GM12878 (cell line): ENCODE measurements around the gene ACSF2. TPM values are rescaled to one million over a fixed set of nuclear protein-coding genes. Genes with fewer than 3 reads are reported as not detected.

Source experiments
- ATAC-seq: fragments of 200-7000 bp; cut with Tn5 transposase; 3 replicates; pipeline ENCODE4 v1.9.1; 2020; ENCODE audit warnings: mild to moderate bottlenecking, moderate library complexity
- BruUV-seq: library from RNA; stranded (reverse); fragments of 400-500 nt; replicated peaks from 2 replicates; lab custom pipeline; 2021; lab: Mats Ljungman, UMichigan
- CTCF ChIA-PET: fragments of 300-600 bp; sonication (Branson Sonifier 250); formaldehyde crosslinking; extraction: SDS; loops from one replicate; lab custom pipeline; 2021; ENCODE audit warnings: inconsistent platforms; lab: Yijun Ruan, JAX
- POLR2A ChIA-PET: fragments of 350-600 bp; formaldehyde crosslinking; extraction: SDS; loops from one replicate; lab custom pipeline; 2021; ENCODE audit warnings: inconsistent platforms; lab: Charles Lee
- RAD21 ChIA-PET: fragments of 300-600 bp; sonication (Branson Sonifier 250); formaldehyde crosslinking; loops from one replicate; lab custom pipeline; 2023; ENCODE audit warnings: antibody characterized with exemption; ENCODE audit not compliant: unreplicated experiment; lab: Charles Lee
- SMC1A ChIA-PET: fragments of 300-600 bp; sonication (Branson Sonifier 250); formaldehyde crosslinking; loops from one replicate; lab custom pipeline; 2023; ENCODE audit not compliant: unreplicated experiment, uncharacterized antibody; lab: Charles Lee
- DNase-seq: peaks from one replicate; pipeline ENCODE4 v3.0.0-alpha.2; 2011; ENCODE audit warnings: low read depth, low spot score
- FAIRE-seq: peaks from 3 replicates; lab custom pipeline; 2011; peaks lifted over from hg19 to GRCh38; lab: Jason Lieb, UNC
- H2AFZ ChIP-seq: 2 replicates; pipeline ENCODE4 v1.6.0; 2011; ENCODE audit warnings: low read depth, low read length, control low read depth; ENCODE audit not compliant: control insufficient read depth
- H3K27ac ChIP-seq: 2 replicates; pipeline ENCODE4 v1.5.1; 2011; ENCODE audit warnings: control low read depth; ENCODE audit not compliant: control insufficient read depth, insufficient read depth
- H3K27me3 ChIP-seq, 2 experiments: replicated peaks in 1 of 2; 2 replicates each; pipeline versions ENCODE4 v1.6.0 to v1.6.1; 2011; ENCODE audit warnings: low read length in 1 of 2; ENCODE audit not compliant: control insufficient read depth in 2 of 2, insufficient read depth in 2 of 2
- H3K36me3 ChIP-seq, 2 experiments: 2 replicates each; pipeline ENCODE4 v1.5.1; 2011; ENCODE audit warnings: low read length in 1 of 2; ENCODE audit not compliant: control insufficient read depth in 2 of 2, insufficient read depth in 2 of 2
- H3K4me1 ChIP-seq: 2 replicates; pipeline ENCODE4 v1.6.1; 2011; ENCODE audit warnings: mild to moderate bottlenecking, low read length, moderate library complexity, mixed read lengths; ENCODE audit not compliant: control insufficient read depth, insufficient read depth
- H3K4me2 ChIP-seq: 2 replicates; pipeline ENCODE4 v1.6.0; 2011; ENCODE audit warnings: control low read depth; ENCODE audit not compliant: control insufficient read depth, insufficient read depth
- H3K4me3 ChIP-seq: fragments of 200-600 bp; sonication (generic); 2 replicates; pipeline ENCODE4 v1.5.1; 2016
- H3K79me2 ChIP-seq: 2 replicates; pipeline ENCODE4 v1.6.0; 2011; ENCODE audit warnings: low read length; ENCODE audit not compliant: control insufficient read depth, insufficient read depth
- H3K9ac ChIP-seq: 2 replicates; pipeline ENCODE4 v1.8.0; 2011; ENCODE audit warnings: low read length, control low read depth, mixed read lengths; ENCODE audit not compliant: control insufficient read depth, insufficient read depth
- H3K9me3 ChIP-seq: replicated peaks from 3 replicates; pipeline ENCODE4 v1.5.1; 2011; ENCODE audit warnings: mild to moderate bottlenecking, low read length; ENCODE audit not compliant: control insufficient read depth, insufficient read depth
- H4K20me1 ChIP-seq: 2 replicates; pipeline ENCODE4 v1.6.0; 2011; ENCODE audit not compliant: control insufficient read depth, insufficient read depth
- EED ChIP-seq: sonication (generic); IDR thresholded peaks from 2 replicates; pipeline ENCODE4 v1.6.1; 2016; ENCODE audit warnings: antibody characterized with exemption, low read depth
- IKZF2 ChIP-seq, 2 experiments: fragments of 450-650 bp; IDR thresholded peaks; 2 replicates each; pipeline ENCODE4 v1.6.1; 2017; ENCODE audit warnings: mild to moderate bottlenecking in 2 of 2, moderate library complexity in 2 of 2
- NR2F1 ChIP-seq: fragments of 450-650 bp; conservative IDR thresholded peaks from 2 replicates; pipeline ENCODE4 v1.6.1; 2017; ENCODE audit warnings: mild to moderate bottlenecking
- RELA ChIP-seq: fragments of 450-650 bp; IDR thresholded peaks from 2 replicates; pipeline ENCODE4 v1.8.0; 2014; ENCODE audit warnings: borderline replicate concordance; ENCODE audit not compliant: partially characterized antibody
- SIN3A ChIP-seq: IDR thresholded peaks from 2 replicates; pipeline ENCODE4 v1.6.1; 2012; ENCODE audit warnings: low read depth, low read length, improper control_type of control experiment
- TBL1XR1 ChIP-seq: IDR thresholded peaks from 2 replicates; pipeline ENCODE4 v1.6.1; 2012; ENCODE audit warnings: low read depth, low read length, improper control_type of control experiment
- whole genome bisulfite sequencing: methylation state at CpG from one replicate; pipeline ENCODE4 v1.1.6; 2016; ENCODE audit warnings: low lambda C conversion rate; ENCODE audit not compliant: insufficient replicate concordance, insufficient coverage; ENCODE audit errors: missing lambda C conversion rate; 5-methylcytosine and 5-hydroxymethylcytosine counted together
- in situ Hi-C: fragments of 300-500 bp; cut with MboI; formaldehyde crosslinking; loops from 9 replicates; pipeline ENCODE4 v1.14.3; 2018; ENCODE audit warnings: mixed read lengths
- intact Hi-C: fragments of 100-400 bp; cut with micrococcal nuclease; formaldehyde crosslinking; loops from one replicate; pipeline ENCODE4 v1.14.2; 2022; ENCODE audit not compliant: unreplicated experiment
- polyA plus RNA-seq, 11 experiments: library from polyadenylated mRNA; depleted of rRNA in 4 of 11; unstranded in 6 of 11; stranded (reverse) in 5 of 11; fragments of >200 nt; fragmentation: Nextera tagmentation in 4 of 11; fragmentation: Illumina TruSeq in 1 of 11; extraction: Ambion mirVana in 4 of 11; extraction: Trizol in 1 of 11; gene quantifications; 1 replicate in 1 of 11; 2 replicates in 10 of 11; pipeline versions ENCODE4 v1.2.1 to v1.2.3, GENCODE V29; 2011 to 2016; ENCODE audit warnings: inconsistent platforms in 2 of 11, missing spikeins in 2 of 11, low read depth in 1 of 11
- total RNA-seq, 4 experiments: library from RNA; depleted of rRNA in 3 of 4; stranded (reverse); fragments of >200 nt in 3 of 4; fragmentation: Illumina TruSeq in 1 of 4; extraction: Trizol in 1 of 4; gene quantifications; 2 replicates each; pipeline versions ENCODE4 v1.2.1 to v1.2.3, GENCODE V29; 2013 to 2021
- TF ChIP-seq, protein P1 (sequence below): fragments of 450-650 bp; IDR thresholded peaks from 2 replicates; pipeline ENCODE4 v1.6.1; 2017; ENCODE audit warnings: low read depth, mild to moderate bottlenecking, moderate library complexity

Gene ACSF2
- total and polyA plus RNA-seq, 10 of the 15 experiments (the other 5 are each of a cell fraction or from before 2014, with no cell fraction given) = 7.1 to 32.8 (median 16.8) TPM

- peak overlapping the region; percentile 89 for H2AFZ ChIP-seq
- peak overlapping the region; percentile 73 for H3K9ac ChIP-seq
- H3K4me1 ChIP-seq = peaks cover 23% of the 10 kb centered on the region
- peaks cover 3% of the 10 kb centered on the region; the same call in 1 of the 2 replicates for H3K79me2 ChIP-seq
- H3K4me2 ChIP-seq = peak overlapping the region; percentile 98
- WGBS = 13% methylated on average over 29 of the region's 32 CpGs
- no peaks in the 10 kb centered on the region for H4K20me1 ChIP-seq
- in situ Hi-C loops = no loop called here
- H3K4me3 ChIP-seq = peak overlapping the region; percentile 74
- intact Hi-C loops = no loop called here
- POLR2A ChIA-PET = interaction anchor here (0.6 to 1.4 kb wide), 2 partner anchors 112 to 456 kb away, joined by 3 to 4 read pairs; no protein-coding TSS in a partner anchor
- TF ChIP-seq, protein P1, sequence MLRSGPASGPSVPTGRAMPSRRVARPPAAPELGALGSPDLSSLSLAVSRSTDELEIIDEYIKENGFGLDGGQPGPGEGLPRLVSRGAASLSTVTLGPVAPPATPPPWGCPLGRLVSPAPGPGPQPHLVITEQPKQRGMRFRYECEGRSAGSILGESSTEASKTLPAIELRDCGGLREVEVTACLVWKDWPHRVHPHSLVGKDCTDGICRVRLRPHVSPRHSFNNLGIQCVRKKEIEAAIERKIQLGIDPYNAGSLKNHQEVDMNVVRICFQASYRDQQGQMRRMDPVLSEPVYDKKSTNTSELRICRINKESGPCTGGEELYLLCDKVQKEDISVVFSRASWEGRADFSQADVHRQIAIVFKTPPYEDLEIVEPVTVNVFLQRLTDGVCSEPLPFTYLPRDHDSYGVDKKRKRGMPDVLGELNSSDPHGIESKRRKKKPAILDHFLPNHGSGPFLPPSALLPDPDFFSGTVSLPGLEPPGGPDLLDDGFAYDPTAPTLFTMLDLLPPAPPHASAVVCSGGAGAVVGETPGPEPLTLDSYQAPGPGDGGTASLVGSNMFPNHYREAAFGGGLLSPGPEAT = peak; percentile 27; the same call in 1 of the 2 replicates
- no peak for TF ChIP-seq TBL1XR1
- TF ChIP-seq IKZF2 (IDR thresholded peaks at IDR 0.05) = peak in 1 of 2 experiments; percentile 31; a peak in 1 of 4 replicates
- peak; percentile 35 for TF ChIP-seq RELA
- TF ChIP-seq SIN3A = peak; percentile 19; the same call in 1 of the 2 replicates
- TF ChIP-seq NR2F1 = 0 out of 2 replicates have a peak, but pooled peaks have one; percentile 2
- TF ChIP-seq EED = no peak; the same call in 1 of the 2 replicates
- H3K27ac ChIP-seq = peak overlapping the region; percentile 58
- DNase-seq (no peak), ATAC-seq (peak; percentile 2; the same call in 2 of the 3 replicates), FAIRE-seq (no peak)
- SMC1A ChIA-PET = interaction anchor here (1.5 kb wide), 1 partner anchor 8 kb away, joined by 5 read pairs; no protein-coding TSS in a partner anchor
- TSS peak; percentile 60 for BruUV-seq
- H3K9me3 ChIP-seq = no peaks in the 10 kb centered on the region
- CTCF ChIA-PET = interaction anchor here (1.4 to 5.2 kb wide), 4 partner anchors 8 to 339 kb away, joined by 3 to 25 read pairs (median 11); no protein-coding TSS in a partner anchor
- no peaks in the 10 kb centered on the region for H3K27me3 ChIP-seq
- RAD21 ChIA-PET = interaction anchor here (0.6 kb wide), 1 partner anchor 519 kb away, joined by 3 read pairs; no protein-coding TSS in a partner anchor
- no peaks in the 10 kb centered on the region for H3K36me3 ChIP-seq
Observed at GRCh38 chr17:50508573-50509460, 82.8 kb downstream of the ACSF2 start.
